C1 segment of cervical spinal cord (tissue), 14 donors: ENCODE measurements around the gene APOL2.
"Not testable (repeated sequence)": the region's sequence is repeated elsewhere in the genome, so short reads cannot be mapped to it uniquely, and the experiment has no call there.

Experiments
- DNase-seq, 14 donors: peaks; one replicate each; lab custom pipeline; 2025; lab: John Stamatoyannopoulos, UW

APOL2 gene

DNA sequence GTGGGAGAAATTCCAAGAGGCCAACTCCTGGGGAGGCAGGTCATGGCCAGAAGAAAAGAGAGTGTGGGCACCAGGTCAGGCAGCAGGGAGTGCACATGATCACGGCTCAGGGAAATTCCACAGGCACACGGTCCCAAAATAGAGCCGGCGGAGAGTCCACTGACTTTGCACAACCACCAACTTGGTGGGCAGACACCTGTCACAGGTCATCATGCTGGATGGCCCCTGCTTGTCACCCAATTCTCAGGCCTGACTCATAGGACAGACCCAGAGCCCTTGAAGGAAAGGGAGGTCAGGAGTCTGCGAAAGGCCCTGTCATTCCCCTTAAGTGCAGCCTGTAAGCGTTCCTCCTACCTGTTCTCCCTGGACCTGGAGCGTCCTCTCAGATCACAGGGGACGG is 15.8 kb downstream of the APOL2 start:
- DNase-seq = no peak

DNA sequence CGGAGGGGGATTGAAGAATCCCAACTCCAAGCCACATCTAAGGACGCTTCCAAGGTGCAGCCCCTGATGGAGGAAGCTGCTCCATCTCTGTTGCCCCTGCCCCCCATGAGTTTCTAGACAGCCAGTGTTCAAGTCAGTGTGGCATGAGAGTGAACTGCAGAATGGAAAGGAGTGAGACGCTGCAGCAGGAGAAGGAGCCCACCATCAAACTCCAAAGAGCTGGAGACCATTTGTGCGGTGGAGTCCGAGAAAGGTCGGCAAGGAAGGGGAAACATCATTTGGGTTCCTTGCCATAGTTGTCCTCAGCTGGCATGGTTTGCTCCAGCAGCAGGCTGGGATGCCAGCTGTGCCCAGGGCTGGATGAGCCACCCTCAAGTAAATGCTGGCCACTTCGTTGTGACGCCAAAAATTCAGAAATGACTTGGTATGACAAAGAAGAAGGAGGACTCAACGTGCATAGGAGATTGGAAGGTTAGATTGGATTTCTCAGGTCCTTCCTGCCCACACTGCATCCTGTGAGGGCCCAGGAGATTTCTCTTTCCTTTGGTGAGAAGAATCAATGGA is 16.4 kb downstream of the APOL2 start:
- DNase-seq = no peak

DNA sequence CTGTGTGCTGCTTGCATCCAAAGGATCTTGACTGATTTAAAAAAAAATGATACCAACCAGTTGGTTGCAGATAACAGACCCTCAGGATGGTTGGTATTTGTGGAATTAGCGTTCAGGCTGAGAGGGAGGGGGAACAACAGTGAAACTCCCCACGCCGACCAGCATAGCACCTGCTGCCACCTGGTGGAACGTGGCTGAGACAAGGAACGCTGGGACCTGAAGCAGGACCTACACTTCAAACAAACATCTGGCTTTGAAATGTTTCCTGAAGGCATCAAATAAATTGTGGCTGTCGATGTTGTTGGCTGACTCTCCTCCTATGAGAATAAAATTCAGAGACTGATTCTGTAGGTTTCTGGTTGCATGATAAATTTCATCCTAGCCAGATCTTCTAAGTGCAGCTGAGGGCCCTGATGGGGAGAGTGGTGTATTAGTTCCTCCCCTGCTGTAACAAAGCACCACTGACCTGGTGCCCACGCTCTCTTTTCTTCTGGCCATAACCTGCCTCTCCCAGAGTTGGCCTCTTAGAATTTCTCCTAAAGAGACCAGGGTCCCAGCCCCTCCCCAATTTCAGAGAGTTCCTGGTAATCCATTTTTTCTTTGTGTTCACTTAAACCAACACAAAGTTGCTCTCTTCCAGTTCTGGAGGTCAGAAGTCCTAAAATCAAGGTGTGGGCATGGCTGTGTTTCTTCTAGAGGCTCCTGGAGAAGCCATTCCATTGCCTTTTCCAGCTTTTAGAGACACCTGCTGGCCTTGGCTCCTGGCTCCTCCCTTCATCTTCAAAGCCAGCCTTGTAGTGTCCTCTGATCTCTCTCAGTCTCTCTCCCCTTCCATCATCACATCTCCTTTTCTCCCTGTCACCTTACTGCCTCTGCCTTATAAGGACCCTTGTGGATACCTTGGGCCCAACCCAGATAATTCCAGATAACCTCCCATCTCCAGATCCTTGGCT is 17.3 kb downstream of the APOL2 start:
- peak in 5 of 14 donors; percentile 13 to 22 (median 16) for DNase-seq

DNA sequence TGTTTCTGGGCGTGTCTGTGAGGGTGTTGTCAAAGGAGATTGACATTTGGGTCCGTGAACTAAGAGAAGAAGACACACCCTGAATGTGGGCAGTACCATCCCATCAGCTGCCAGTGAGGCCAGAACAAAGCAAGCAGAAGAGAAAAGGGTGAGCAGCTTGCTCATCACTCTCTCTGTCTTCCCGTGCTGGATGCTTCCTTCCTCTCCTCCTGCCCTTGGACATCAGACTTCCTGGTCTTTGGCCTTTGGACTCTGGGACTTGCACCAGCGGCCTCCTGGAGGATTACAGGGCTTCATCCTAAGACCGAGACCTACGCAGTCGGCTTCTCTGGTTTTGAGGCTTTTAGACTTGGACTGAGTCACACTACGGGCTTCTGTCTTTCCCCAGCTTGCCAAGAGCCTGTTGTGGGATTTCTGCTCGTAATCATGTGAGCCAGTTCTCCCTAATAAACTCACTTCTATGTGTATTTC is 18.8 kb downstream of the APOL2 start:
- DNase-seq = peak in 4 of 14 donors; percentile 11 to 36 (median 16)

DNA sequence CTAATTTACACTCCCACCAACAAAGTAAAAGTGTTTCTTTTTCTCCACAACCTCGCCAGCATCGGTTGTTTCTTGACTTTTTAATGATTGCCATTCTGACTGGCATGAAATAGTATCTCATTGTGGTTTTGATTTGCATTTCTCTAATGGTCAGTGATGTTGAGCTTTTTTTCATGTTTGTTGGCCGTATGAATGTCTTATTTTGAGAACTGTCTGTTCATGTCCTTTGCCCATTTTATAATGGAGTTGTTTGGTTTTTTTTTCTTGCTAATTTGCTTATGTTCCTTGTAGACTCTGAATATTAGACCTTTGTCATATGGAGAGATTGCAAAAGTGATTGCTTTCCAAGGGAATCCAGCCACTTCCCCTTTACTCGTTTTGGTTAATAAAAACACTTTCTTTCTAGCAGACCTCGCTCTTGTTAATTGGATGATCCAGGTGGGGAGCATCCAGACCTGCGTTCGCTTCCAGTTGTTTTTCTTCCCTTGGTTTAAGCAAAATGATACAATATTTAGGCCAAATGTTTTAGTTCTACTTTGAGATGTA is 20.6 kb downstream of the APOL2 start:
- DNase-seq = no peak

DNA sequence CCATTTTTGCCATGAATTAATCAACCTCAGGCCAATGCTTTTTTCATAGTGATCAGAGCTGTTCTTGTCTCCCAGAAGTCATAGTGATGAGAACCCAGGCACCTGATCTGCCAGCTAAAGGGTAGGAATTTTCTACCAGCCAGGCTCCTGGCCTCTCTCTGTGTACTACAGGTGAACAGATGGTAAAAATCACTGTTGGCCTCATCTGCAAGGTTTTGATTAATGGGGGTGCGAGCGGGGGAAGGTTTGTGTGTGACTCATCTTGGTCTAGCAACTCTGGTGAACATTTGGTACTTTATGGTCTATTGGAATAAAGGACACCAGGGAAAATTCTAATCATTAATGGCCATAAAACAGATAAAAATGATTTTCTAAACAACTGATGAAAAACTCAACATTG is 23.3 kb downstream of the APOL2 start:
- DNase-seq = peak in 1 of 14 donors; percentile 77

DNA sequence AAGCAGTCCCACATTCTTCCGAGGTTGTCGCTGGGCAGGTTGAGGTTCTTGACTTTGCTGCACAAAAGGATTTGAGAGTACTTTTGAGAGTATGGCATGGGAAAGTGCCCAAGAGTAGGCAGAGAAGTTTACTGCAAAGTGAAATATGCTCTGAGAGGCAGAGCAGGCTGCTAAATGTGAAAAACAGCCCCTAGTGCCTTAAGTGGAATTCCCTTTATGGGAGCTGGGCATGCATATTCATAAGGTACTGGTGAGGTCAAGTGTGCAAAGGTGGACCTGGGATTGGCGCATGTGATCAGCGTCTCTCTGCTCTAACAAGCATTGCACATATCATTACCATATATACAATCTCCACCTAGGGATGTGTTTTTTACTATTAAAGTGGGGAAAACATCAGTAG is 25.7 kb downstream of the APOL2 start:
- no peak for DNase-seq

DNA sequence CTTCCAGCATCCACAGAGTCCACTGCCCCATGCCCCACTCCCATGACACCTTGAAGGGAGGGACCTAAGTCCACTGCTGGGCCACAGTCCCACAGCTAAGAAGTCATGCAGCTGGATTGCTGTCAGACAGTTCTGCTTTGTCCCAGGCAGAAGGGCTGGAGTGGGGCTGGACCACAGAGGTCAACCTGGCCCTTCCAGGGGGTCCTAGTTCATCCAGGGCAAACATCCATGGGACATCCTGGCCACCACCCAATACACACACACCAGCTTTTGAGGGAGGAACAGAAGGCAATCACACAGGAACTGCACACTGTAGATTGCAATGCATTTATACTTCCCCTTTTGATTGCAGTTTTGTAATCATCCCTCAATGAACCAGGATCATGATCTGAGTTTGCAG is 26.4 kb downstream of the APOL2 start:
- DNase-seq = no peak

DNA sequence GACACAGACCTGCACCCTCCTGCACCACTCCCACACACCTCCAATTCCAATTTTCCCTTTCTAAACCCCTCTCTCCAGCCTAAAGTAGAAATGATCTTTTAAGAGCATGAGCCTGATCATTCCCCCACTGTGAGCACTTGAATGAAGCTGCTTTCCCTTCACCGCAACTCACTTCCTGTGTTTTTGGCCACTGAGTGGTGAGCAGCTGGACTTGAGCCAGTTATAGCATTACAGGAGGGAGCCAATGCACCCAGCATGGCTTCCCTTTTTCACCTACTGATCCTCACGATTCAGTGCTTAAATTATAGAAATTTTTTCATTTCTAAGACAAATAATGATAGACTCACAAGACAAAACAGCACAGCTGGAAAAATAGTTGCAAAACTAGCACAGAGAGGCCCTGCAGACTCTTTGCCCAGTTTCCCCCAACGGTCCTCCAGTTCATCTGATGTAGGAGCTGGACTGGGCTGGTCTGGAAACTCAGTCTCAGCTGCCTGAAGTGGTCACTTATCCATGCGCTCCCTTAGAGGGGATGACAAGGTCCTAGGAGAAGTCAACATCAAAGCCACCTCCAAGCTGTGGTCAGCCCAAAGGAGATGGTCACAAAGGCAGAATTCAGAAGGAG is 28.0 kb downstream of the APOL2 start:
- no peak for DNase-seq

DNA sequence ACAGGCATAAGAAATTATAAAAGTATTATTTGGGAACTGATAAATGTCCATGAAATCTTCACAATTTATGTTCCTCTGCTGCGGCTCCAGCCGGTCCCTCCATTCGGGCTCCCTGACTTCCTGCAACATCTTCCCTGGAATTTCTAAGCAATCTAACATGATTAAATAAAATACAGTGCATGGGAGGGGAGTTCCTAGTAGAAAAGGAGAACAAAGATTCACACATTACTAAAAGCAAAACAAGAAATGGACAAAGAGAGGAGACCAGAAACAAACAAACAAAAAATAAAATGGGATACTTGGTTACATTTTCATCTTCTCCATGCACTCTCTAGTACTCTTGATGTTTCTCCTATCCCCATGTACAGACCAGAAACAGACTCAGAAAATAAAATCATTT is 29.1 kb downstream of the APOL2 start:
- DNase-seq = no peak

DNA sequence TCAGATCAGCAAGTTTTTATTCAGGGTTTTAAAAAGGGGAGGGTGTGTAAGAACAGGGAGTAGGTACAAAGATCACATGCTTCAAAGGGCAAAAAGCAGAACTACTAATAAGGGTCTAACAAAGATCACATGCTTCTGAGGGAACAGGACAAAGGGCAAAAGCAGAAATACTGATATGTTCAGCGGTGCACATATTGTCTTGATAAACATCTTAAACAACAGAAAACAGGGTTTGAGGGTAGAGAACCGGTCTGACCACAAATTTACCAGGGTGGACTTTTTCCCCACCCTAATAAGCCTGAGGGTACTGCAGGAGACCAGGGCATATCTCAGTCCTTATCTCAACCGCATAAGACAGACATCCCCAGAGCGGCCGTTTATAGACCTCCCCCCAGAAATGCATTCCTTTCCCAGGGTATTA is 29.8 kb downstream of the APOL2 start:
- DNase-seq = not testable (repeated sequence)

DNA sequence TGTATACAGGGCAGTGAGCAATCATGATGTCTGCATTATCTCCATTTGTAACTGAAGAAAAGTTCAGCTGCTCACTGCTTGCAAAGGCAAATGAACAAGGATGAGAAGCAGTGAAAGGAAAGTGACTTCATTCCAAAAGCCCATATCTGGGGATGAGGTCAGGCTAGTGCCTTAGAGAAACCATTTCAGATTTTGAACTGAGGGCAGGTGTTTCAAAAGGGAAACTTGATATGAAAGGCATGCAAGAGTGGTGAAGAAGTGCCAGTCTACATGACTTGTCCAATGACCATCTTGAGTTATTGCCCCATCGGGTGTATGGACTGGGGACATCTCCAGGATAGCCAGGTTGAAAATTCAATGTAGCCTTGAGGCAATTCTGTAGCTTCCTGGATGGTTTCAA is 30.4 kb downstream of the APOL2 start:
- no peak for DNase-seq

DNA sequence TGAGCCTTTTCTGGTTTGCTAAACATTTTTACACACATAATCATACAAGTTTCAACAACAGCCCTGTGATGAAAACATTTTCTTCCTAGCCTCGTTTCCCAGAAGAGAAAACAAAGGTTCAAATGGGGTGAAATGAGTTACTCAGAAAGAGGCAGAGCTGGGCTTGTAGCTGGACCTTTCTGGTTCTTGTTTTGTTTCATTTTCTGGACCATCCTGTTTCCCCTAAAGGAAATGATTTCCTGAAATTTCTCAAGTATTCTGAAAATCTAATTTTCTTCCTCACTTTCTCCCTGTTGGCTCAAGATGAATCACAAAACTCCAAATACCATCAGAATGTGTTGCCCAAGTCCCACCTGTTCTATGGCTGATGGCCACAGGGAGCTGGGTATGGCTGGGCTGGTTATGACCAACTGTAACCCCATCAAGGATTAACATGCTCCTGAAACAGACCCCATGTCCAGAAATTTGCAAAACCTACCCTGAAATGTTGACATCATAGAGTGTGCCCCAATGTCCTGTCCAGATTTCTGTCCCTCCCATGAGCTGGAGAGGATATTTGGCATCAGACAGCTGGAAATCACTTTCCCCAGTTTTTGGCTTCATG is 31.1 kb downstream of the APOL2 start:
- no peak for DNase-seq

DNA sequence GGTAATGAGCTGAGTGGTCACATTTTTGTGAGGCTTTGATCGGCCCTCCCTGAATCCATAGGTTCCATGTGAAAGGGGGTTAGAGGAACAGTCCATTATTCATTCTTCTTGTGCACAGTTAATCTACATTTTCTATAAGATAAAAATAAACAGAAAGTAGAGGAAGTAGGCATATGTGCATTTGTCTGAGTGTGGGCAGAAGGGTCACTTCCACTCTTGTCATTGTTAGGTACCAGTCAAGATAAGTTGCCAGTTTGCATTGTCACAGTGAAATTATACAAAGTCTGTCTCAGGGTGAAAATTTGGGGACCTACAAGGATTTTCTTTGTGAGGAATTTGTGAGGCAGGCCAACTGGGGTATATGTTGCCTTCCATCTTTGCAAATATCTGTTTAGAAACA is 33.1 kb downstream of the APOL2 start:
- no peak for DNase-seq

DNA sequence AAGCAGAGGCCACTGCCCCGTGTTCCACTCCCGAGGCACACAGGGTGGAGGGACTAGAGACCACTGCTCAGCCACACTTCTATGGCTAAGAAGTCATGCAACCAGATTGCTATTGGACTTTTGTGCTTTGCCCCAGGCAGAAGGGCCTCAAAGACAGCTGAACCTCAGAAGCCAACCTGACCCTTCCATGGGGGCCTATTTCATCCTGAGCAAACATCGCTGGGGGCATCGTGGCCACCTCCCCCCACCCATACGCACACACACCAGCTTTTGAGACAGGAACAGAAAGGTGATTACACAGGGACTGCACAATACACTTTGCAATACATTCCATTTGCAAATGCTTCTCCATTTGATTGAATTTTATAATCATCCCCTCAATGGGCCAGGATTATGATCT is 33.8 kb downstream of the APOL2 start:
- DNase-seq = not testable (repeated sequence)

DNA sequence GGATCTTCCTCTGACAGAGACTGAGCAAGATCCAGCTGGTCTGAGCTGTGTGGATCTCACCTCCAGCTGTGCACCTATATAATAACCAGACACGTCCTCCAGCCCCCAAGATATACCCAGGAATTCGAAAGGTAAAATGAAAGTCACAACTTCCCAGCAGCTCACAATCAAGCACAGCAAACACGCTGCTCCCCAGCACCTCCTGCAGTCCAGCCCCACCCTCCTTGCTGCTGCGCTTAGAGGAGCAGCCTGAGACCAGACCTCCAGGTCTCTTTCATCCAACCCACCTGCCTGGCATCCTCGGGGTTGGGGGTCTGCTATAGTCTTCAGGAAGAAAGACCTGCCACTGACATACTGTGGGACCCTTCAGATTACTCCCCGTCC is 34.7 kb downstream of the APOL2 start:
- DNase-seq = no peak

DNA sequence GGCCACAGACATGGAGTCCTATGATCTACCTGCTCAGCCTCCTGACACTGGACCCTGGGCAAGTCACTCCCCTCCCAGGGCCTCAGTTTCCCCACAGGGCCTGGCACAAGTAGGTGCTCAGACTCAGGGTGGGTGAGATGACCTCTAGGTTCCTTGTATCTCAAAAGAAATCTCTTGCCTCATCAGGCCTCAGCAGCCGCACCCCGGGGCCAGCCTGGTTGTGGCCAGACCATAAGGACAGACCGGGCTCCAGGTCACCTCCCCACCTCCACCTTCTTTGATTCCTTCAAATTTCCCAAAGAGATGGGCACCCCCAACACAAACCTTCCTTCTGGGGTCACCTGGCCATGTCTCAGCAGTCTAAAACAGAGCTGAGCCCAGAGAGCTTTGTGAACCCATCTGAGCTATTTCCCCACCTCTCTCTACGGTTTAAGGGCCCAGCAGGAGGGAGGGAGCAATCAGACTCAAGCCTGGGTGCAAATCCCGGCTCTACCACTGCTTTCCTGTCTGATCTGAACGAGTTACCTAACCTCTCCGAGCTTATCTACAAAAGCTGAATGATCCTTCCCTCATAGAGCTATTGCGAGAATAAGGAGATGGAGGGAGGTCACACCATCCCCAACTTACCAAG is 35.2 kb downstream of the APOL2 start:
- DNase-seq = no peak

DNA sequence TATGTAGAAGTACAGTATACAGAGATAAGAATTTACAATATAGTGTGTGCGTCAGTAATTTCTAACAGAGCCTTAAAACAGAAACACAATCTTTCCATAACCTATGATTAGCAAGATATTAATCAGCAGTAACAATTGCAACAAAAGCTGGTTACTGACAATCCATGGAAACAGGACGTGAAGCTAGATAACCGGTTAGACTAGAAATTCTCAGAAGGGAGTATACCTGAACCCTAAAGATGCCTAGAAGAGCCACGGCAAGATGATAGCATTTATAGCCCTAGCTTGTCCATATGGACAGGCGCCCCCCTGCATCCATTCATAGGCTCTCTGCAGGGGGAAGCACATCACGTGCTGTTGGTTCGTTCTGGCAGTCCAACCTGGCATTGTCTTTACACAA is 35.9 kb downstream of the APOL2 start:
- DNase-seq = not testable (repeated sequence)

DNA sequence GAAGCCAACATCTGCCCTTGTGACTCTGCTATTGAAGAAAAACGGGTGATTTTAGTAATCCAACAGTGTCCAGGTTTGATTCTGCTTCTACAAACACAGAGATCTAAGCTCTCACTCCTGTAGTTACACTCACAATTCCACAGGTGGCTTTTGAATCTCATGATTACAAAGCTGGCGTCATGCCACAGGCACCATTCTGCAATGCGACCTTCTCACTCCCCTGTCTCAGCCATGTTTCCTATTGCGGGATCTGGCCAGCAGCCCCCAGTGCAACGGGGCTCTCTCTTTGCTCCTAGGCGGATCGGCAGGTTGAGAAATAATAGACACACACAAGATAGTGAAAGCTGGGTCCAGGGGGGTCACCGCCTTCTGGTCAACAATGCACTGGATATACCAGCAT is 36.4 kb downstream of the APOL2 start:
- not testable (repeated sequence) for DNase-seq

DNA sequence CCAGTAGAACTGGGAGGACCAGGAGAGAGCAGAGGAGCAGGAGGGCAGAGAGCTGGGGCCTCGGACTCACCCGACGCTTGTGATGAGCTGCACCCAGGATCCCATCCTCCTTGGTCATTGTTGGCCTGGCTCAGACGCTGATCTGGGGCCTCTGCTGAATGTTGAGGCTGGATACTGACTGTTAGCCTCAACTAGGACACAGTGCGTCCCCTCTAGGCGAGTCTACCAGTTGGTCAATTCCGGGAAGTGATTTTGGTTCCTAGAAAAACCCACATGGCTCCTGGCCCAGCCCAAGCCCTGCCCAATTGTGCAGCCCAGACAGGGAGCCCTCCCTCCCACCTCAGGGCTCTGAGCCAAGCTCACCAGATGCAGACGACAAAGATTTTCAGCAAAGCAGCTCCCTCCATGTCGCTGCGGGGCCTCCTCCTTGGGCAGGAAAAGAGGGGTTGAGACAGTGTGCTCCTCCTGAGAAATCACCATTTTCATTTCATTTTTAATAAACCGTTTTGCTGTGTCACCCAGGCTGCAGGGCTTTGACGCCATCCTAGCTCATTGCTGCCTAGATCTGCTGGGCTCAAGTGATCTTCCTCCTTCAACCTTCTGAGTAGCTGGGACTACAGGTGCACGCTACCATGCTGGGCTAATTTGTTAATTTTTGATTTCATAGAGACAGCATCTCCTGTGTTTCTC is 37.6 kb downstream of the APOL2 start, which contains the start of gene APOL4:
Gene APOL4, minus strand, starts transcription at position 180 of the 690 bp plus-strand sequence. Its CDS starts 75 bp downstream, at position 105.
- peak in 6 of 14 donors; percentile 14 to 69 (median 18) for DNase-seq

DNA sequence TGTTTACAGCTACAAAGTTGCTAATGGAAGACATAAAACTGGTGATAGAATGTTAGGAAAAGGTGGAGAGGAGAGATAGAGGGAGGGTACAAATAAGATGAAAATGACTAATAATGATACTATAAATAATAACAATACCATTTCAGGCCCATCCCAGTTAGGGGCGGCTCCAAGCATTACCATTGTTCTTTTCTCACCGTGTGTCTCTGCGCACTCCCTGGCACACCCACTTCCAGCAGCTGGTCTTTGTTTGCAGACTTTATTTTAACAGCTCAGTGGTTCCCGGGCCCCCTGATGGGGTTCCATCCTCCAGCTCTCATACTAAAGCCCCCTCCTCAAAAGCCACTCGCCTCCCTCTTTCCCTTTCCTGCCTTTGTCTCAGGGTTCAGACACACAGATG is 38.3 kb downstream of the APOL2 start:
- DNase-seq = not testable (repeated sequence)
